ENCODE data around the gene GNAS-AS1.
"Not testable (repeated sequence)": the region's sequence is repeated elsewhere in the genome, so short reads cannot be mapped to it uniquely, and the experiment has no call there.

Gene GNAS-AS1

DNA sequence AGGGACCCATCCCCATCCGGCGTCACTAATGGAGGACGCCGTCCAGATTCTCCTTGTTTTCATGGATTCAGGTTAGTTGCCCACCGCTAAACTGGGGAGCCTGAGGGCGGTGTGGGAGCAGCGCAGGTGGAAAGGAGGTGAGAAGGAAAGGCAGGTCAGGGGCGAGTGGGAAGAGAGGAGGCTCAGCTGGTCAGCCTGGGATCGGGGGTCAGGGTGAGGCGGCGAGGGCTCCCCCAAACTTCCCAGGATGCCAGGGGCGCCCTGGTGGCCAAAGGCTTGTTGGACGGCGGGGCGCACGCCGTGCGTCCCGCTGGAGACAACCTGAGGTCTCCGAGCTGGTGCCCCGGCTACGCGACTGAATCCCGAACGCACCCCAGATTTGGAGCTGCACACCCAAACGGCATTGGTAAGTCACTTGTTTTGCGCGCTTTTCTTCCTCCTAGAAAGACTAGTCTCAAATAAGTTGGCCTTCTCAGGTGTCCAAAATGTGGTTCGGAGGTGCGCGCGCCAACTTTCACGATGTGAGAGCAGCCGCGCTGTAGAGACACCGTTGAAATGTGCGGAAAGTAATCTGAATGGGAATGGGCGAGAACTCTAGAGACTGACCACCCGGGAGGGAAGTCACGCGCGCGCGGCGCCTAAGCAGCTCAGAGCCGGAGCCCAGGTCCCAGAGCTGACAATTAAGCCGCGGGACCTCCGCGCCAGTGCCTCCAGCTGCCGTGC is 9.7 kb downstream of the GNAS-AS1 start:
- H3K4me3 ChIP-seq = peak overlapping the region in 1 of 7 experiments; percentile 5
- no peak overlapping the region for H3K27ac ChIP-seq

- Histone ChIP-seq H3K27ac (no peak overlapping the region), H3K4me3 (peak overlapping the region in 1 of 7 experiments; percentile 12)
These were observed 10.5 kb downstream of the GNAS-AS1 start for GRCh38 chr20:58839991-58840747.

DNA sequence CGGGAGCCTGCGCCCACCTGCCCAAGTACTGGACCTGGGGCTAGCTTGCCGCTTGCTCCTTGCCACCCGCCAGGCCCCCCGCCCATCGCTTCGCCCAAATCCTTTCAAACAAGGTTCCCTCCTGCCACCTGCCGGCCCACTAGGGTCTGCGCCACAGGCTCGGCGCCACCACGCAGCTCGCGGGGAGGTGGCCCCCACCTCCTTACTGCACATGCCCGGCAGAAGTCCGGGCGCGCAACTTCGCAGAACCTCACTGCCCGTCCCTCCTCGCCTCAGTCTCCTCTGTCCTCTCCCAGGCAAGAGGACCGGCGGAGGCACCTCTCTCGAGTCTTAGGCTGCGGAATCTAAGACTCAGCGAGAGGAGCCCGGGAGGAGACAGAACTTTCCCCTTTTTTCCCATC is 11.2 kb downstream of the GNAS-AS1 start:
- H3K27ac ChIP-seq = no peak overlapping the region
- H3K4me3 ChIP-seq = peak overlapping the region in 1 of 7 experiments; percentile 12

GRCh38 chr20:58838174-58838573 is 12.5 kb downstream of the GNAS-AS1 start:
- no peak overlapping the region for H3K4me3 ChIP-seq

GRCh38 chr20:58837717-58838116 is 13.0 kb downstream of the GNAS-AS1 start:
- Histone ChIP-seq H3K4me3 (no peak overlapping the region), H3K27ac (no peak overlapping the region)

More at GRCh38 chr20:58838174-58838573, 12.5 kb downstream of the GNAS-AS1 start:
- no peak overlapping the region for H3K27ac ChIP-seq

DNA sequence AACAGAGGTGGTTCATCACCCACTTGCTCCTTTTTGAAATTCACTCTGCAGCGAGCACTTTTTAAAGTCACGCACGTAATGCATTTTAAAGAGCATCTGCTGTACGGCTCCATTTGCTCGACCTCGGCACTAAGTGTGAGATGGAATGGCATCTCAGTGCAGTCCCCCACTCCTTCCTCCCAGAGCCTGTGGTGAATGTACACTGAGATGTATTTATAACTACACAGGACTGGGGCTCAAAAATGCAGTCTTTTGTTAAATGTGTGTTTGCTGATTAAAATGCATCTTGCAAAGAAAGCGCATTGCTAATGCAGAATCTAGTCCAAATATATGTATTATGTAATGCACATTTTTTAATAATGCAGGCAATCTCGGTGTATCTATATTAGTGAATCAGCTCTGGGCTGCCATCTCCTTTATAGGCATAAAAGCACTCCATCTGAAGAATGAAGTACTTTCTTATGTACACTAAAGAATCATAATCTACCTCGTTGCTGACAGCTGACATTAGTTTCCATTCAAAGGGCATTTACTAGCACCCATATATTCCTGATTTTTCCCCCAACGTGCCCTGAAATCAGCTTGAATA is 14.0 kb downstream of the GNAS-AS1 start:
- Histone ChIP-seq H3K4me3 (no peak overlapping the region), H3K27ac (no peak overlapping the region)

GRCh38 chr20:58835231-58835630 is 15.5 kb downstream of the GNAS-AS1 start:
- no peak overlapping the region for H3K4me3 ChIP-seq
- no peak overlapping the region for H3K27ac ChIP-seq

GRCh38 chr20:58833921-58834320 is 16.8 kb downstream of the GNAS-AS1 start:
- no peak overlapping the region for H3K4me3 ChIP-seq
- no peak overlapping the region for H3K27ac ChIP-seq

DNA sequence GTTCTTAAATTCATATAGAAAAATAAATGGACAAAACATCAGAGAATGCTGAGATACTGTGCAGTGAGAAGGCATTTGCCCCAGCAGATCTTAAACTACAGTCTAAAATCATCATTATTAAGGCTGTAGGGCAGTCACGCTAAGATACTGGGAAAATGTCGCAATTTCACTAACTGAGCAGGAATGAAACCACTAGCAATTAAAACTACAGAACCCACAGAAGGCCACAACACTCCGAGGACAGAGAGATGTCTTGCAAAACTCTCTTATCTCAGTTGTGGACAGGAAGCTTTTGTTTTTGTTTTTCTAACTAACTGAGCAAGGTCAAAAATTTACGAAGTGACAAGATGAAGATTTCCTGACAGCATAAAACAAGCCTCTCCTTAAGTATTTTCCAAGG is 18.2 kb downstream of the GNAS-AS1 start:
- Histone ChIP-seq H3K4me3 (no peak overlapping the region), H3K27ac (no peak overlapping the region)

GRCh38 chr20:58829531-58829941 is 21.2 kb downstream of the GNAS-AS1 start:
- no peak overlapping the region for H3K4me3 ChIP-seq
- no peak overlapping the region for H3K27ac ChIP-seq

GRCh38 chr20:58828804-58829203 is 21.9 kb downstream of the GNAS-AS1 start:
- not testable (repeated sequence) for H3K4me3 ChIP-seq
- peak overlapping the region in 1 of 21 experiments; percentile 43 for H3K27ac ChIP-seq

DNA sequence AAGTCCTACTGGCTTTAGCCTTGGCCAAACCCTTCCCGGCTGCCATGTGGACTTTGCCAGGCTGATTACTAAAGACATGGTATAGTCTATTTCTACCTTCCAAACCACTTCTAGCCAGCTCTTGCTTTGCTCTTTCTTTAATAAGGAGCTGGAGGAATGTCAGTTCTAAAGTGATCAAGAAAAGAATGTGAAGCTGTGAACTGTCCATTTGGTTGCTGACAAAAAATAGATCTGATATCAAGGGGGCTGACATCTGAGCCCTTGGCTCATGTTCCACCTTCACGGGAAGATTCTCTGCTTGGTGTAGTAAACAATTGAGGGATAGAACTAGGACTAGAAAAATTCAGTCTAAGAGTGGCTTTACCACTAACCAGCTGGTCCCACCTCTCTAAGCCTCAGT is 22.6 kb downstream of the GNAS-AS1 start:
- H3K4me3 ChIP-seq = no peak overlapping the region

GRCh38 chr20:58826271-58826670 is 24.4 kb downstream of the GNAS-AS1 start:
- H3K27ac ChIP-seq = no peak overlapping the region

More for the DNA sequence above, 22.6 kb downstream of the GNAS-AS1 start:
- H3K27ac ChIP-seq = no peak overlapping the region

GRCh38 chr20:58825450-58825849 is 25.3 kb downstream of the GNAS-AS1 start:
- H3K27ac ChIP-seq = no peak overlapping the region
- H3K4me3 ChIP-seq = no peak overlapping the region

More at GRCh38 chr20:58826271-58826670, 24.4 kb downstream of the GNAS-AS1 start:
- no peak overlapping the region for H3K4me3 ChIP-seq

DNA sequence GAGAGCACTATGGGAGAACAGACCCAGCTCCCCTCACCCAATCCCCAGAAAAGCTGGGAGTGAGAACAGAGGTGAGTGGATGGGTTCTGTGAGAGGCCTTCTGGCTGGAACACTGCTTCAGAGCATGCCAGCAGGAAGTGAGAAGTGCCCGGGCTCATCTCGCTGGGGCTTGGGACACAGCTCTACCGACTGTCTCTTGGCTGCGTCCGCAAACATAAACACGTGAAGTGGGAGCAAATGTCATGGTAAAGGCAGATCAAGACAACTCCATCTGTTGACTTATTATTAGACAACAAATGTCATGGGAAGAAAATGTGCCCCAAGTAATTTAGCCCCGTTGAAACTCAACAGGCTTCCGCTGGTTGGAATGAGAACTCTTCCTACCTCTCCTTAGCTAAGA is 25.9 kb downstream of the GNAS-AS1 start:
- Histone ChIP-seq H3K4me3 (no peak overlapping the region), H3K27ac (no peak overlapping the region)

DNA sequence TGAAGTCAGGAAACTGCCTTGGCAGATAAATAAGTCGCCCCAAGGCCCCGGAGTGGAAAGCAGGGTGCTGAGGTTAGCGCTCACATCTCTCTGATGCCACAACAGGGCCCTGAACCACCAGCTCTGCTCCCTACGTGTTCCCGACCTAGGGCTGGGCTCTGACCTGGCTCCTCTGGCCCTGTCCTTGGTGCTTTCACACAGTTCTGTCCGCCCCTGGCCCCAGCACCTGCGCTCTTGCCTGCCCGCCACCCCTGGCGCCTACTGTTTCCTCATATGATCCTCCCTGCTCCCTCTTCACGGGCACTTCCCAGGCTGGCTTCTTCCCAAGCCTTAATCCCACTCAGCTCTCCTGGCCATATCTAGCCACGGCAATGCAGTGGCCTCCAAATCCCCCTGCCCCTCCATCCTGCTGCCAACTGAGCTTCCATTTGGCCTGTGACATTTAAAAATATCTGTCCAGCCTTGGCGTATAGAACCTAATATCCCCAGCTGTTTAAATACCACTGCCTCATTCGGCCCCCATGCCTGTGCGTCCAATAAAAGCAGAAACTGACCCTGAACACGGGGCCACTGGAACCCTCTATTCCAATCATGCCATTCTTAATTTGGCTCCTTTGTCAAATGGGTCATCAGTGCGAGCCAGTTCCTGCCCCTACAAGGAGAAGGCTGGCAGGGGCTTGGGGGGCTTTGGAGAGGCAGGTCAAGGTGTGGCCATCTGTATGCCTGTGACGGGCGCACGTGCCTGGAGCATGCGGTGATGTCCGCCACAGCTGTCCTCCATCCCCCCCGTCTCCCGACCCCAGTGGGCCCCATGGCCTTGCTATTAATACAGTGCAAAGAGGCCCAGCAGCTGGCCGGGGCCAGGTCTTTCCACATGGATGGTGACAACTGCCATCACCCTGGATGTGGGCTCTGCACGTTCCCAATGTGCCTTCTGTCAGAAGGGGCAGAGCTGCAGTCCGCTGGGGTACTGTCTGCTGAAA is 27.7 kb downstream of the GNAS-AS1 start:
- H3K4me3 ChIP-seq = no peak overlapping the region
- H3K27ac ChIP-seq = no peak overlapping the region

GRCh38 chr20:58822149-58822548 is 28.6 kb downstream of the GNAS-AS1 start:
- Histone ChIP-seq H3K27ac (no peak overlapping the region), H3K4me3 (no peak overlapping the region)

DNA sequence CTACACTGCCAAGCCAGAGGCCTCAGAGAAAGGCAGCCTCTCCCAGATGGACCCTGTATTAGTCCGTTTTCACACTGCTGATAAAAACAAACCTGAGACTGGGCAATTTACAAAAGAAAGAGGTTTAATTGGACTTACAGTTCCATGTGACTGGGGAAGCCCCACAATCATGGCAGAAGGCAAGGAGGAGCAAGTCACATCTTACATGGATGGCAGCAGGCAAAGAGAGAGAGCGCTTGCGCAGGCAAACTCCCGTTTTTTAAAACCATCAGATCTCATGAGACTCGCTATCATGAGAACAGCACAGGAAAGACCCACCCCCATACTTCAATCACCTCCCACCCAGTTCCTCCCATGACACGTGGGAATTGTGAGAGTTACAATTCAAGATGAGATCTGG is 30.2 kb downstream of the GNAS-AS1 start:
- not testable (repeated sequence) for H3K4me3 ChIP-seq, H3K27ac ChIP-seq

DNA sequence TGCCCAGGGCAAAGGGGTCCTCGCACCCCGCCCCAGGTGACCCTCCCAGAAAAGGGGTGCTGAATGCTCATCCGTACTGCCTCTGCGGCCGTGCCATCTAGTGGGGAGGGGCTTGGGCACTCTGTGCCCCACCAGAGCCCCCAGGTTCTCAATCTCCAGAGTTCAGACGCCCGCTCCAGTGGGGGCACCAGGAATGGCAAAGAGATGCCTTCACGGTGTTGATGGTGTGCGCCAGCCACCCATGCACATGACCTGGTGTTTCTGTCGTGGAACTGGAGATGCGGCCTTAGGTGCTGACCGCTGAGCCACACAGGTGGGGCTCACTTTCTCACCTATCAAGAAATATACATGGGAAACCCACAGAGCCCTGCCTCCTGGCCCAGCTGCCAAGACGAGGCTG is 30.8 kb downstream of the GNAS-AS1 start:
- Histone ChIP-seq H3K27ac (no peak overlapping the region), H3K4me3 (no peak overlapping the region)

All from skin epidermis (tissue), 12 donors.